Measurements from ENCODE around the gene KCNQ1.

Gene KCNQ1

GRCh38 chr11:2743427-2744110 is 298.8 kb downstream of the KCNQ1 start:
- no peak for DNase-seq (ENCODE audit: low read depth in 2 of 2)

- no peak for DNase-seq (ENCODE audit: low read depth in 2 of 2)
Observed at GRCh38 chr11:2744166-2744565, 299.4 kb downstream of the KCNQ1 start.

GRCh38 chr11:2745511-2745910 is 300.7 kb downstream of the KCNQ1 start:
- DNase-seq (ENCODE audit: low read depth in 2 of 2), result no peak

GRCh38 chr11:2746401-2747247 is 301.8 kb downstream of the KCNQ1 start:
- DNase-seq (ENCODE audit: low read depth in 2 of 2), result no peak

- no peak for DNase-seq (ENCODE audit: low read depth in 2 of 2)
Observed at GRCh38 chr11:2747248-2748027, 302.6 kb downstream of the KCNQ1 start.

- DNase-seq (ENCODE audit: low read depth in 2 of 2), result no peak
Observed at GRCh38 chr11:2748061-2748813, 303.4 kb downstream of the KCNQ1 start.

- no peak for DNase-seq (ENCODE audit: low read depth in 2 of 2)
Observed at GRCh38 chr11:2748814-2749554, 304.2 kb downstream of the KCNQ1 start.

- no peak for DNase-seq (ENCODE audit: low read depth in 2 of 2)
Observed at GRCh38 chr11:2750101-2750681, 305.4 kb downstream of the KCNQ1 start.

- no peak for DNase-seq (ENCODE audit: low read depth in 2 of 2)
Observed at GRCh38 chr11:2750682-2751522, 306.1 kb downstream of the KCNQ1 start.

- no peak for DNase-seq (ENCODE audit: low read depth in 2 of 2)
Observed at GRCh38 chr11:2751523-2752203, 306.9 kb downstream of the KCNQ1 start.

GRCh38 chr11:2752204-2752770 is 307.5 kb downstream of the KCNQ1 start:
- DNase-seq (ENCODE audit: low read depth in 2 of 2), result no peak

- DNase-seq (ENCODE audit: low read depth in 2 of 2), result no peak
Observed at GRCh38 chr11:2752923-2753322, 308.1 kb downstream of the KCNQ1 start.

GRCh38 chr11:2754008-2754407 is 309.2 kb downstream of the KCNQ1 start:
- DNase-seq (ENCODE audit: low read depth in 2 of 2), result no peak

- no peak for DNase-seq (ENCODE audit: low read depth in 2 of 2)
Observed at GRCh38 chr11:2755071-2755470, 310.3 kb downstream of the KCNQ1 start.

- DNase-seq (ENCODE audit: low read depth in 2 of 2), result no peak
Observed at GRCh38 chr11:2758751-2759150, 313.9 kb downstream of the KCNQ1 start.

GRCh38 chr11:2759228-2760195 is 314.7 kb downstream of the KCNQ1 start:
- no peak for DNase-seq (ENCODE audit: low read depth in 2 of 2)

GRCh38 chr11:2760196-2760871 is 315.5 kb downstream of the KCNQ1 start:
- DNase-seq (ENCODE audit: low read depth in 2 of 2), result no peak

All from stimulated activated CD4-positive, alpha-beta T cell treated with anti-CD3 and anti-CD28 coated beads, Interleukin-12 subunit alpha, Interleukin-12 subunit beta, amount 100 ng/mL, for 24 hours (primary cell).